GM23248 (cell line): ENCODE results near the gene DPP3.

ENCODE experiments used
- EZH2 ChIP-seq: fragments of 200-600 bp; sonication (generic); IDR thresholded peaks from 2 replicates; pipeline ENCODE4 v1.6.1; 2018; ENCODE audit warnings: antibody characterized with exemption, mild to moderate bottlenecking; ENCODE audit not compliant: insufficient read depth, poor library complexity, severe bottlenecking
- EZH2phosphoT487 ChIP-seq: fragments of 200-600 bp; sonication (generic); IDR thresholded peaks from 2 replicates; pipeline ENCODE4 v1.6.1; 2018; ENCODE audit warnings: antibody characterized with exemption, moderate library complexity, mild to moderate bottlenecking, low read depth; ENCODE audit not compliant: insufficient read depth

GRCh38 chr11:66546966-66547661, 66.9 kb downstream of the DPP3 start:
- TF ChIP-seq EZH2phosphoT487 (no peak), EZH2 (no peak)
